ENCODE results near the gene IL1A.

Gene IL1A

GRCh38 chr2:112773556-112773955, 10.7 kb downstream of the IL1A start:
- Histone ChIP-seq H3K36me3 (ENCODE audit: control insufficient read depth, insufficient read depth, low read length) (no peaks in the 10 kb centered on the region), H3K27ac (ENCODE audit: low read depth, low read length, severe bottlenecking) (no peak overlapping the region), H3K9me3 (ENCODE audit: control insufficient read depth, low read length) (no peaks in the 10 kb centered on the region), H3K4me3 (ENCODE audit: extremely low read depth, insufficient read depth, low read length, poor library complexity, severe bottlenecking) (no peak overlapping the region), H3K4me1 (ENCODE audit: control insufficient read depth, insufficient read depth, low read length, poor library complexity, severe bottlenecking) (no peaks in the 10 kb centered on the region)
- WGBS, 2 experiments (ENCODE audit: insufficient coverage in 2 of 2), result no CpG with 5 or more reads among the region's 2 CpGs

- H3K4me1 ChIP-seq (ENCODE audit: control insufficient read depth, insufficient read depth, low read length, poor library complexity, severe bottlenecking), result no peaks in the 10 kb centered on the region
- WGBS, 2 experiments (ENCODE audit: insufficient coverage in 2 of 2), result 100% methylated on average over 1 of the region's 2 CpGs
- H3K4me3 ChIP-seq (ENCODE audit: extremely low read depth, insufficient read depth, low read length, poor library complexity, severe bottlenecking), result no peak overlapping the region
- H3K36me3 ChIP-seq (ENCODE audit: control insufficient read depth, insufficient read depth, low read length), result no peaks in the 10 kb centered on the region
- H3K9me3 ChIP-seq (ENCODE audit: control insufficient read depth, low read length), result no peaks in the 10 kb centered on the region
- no peak overlapping the region for H3K27ac ChIP-seq (ENCODE audit: low read depth, low read length, severe bottlenecking)
Measured at GRCh38 chr2:112772911-112773475, 11.3 kb downstream of the IL1A start.

- Histone ChIP-seq H3K4me1 (ENCODE audit: control insufficient read depth, insufficient read depth, low read length, poor library complexity, severe bottlenecking) (no peaks in the 10 kb centered on the region), H3K36me3 (ENCODE audit: control insufficient read depth, insufficient read depth, low read length) (no peaks in the 10 kb centered on the region), H3K4me3 (ENCODE audit: extremely low read depth, insufficient read depth, low read length, poor library complexity, severe bottlenecking) (no peak overlapping the region), H3K27ac (ENCODE audit: low read depth, low read length, severe bottlenecking) (no peak overlapping the region), H3K9me3 (ENCODE audit: control insufficient read depth, low read length) (no peaks in the 10 kb centered on the region)
- WGBS, 2 experiments (ENCODE audit: insufficient coverage in 2 of 2), result 77 to 91% methylated on average over 1 to 2 of the region's 4 CpGs
Measured at GRCh38 chr2:112772322-112772721, 12.0 kb downstream of the IL1A start.

- WGBS, 2 experiments (ENCODE audit: insufficient coverage in 2 of 2), result 86% methylated on average over 1 of the region's 1 CpG; no CpG with 5 or more reads in 1 of the 2 experiments
- Histone ChIP-seq H3K36me3 (ENCODE audit: control insufficient read depth, insufficient read depth, low read length) (no peaks in the 10 kb centered on the region), H3K9me3 (ENCODE audit: control insufficient read depth, low read length) (no peaks in the 10 kb centered on the region), H3K4me1 (ENCODE audit: control insufficient read depth, insufficient read depth, low read length, poor library complexity, severe bottlenecking) (peaks cover under 1% of the 10 kb centered on the region), H3K27ac (ENCODE audit: low read depth, low read length, severe bottlenecking) (no peak overlapping the region), H3K4me3 (ENCODE audit: extremely low read depth, insufficient read depth, low read length, poor library complexity, severe bottlenecking) (no peak overlapping the region)
Measured at GRCh38 chr2:112768432-112768831, 15.9 kb downstream of the IL1A start.

- H3K4me3 ChIP-seq (ENCODE audit: extremely low read depth, insufficient read depth, low read length, poor library complexity, severe bottlenecking), result no peak overlapping the region
- peaks cover 6% of the 10 kb centered on the region for H3K4me1 ChIP-seq (ENCODE audit: control insufficient read depth, insufficient read depth, low read length, poor library complexity, severe bottlenecking)
- no peaks in the 10 kb centered on the region for H3K36me3 ChIP-seq (ENCODE audit: control insufficient read depth, insufficient read depth, low read length)
- no peaks in the 10 kb centered on the region for H3K9me3 ChIP-seq (ENCODE audit: control insufficient read depth, low read length)
- H3K27ac ChIP-seq (ENCODE audit: low read depth, low read length, severe bottlenecking), result no peak overlapping the region
- 90 to 100% methylated on average over 2 of the region's 6 CpGs for WGBS, 2 experiments (ENCODE audit: insufficient coverage in 2 of 2)
Measured at GRCh38 chr2:112767693-112768330, 16.5 kb downstream of the IL1A start.

- Histone ChIP-seq H3K4me3 (ENCODE audit: extremely low read depth, insufficient read depth, low read length, poor library complexity, severe bottlenecking) (peak overlapping the region; percentile 82), H3K9me3 (ENCODE audit: control insufficient read depth, low read length) (no peaks in the 10 kb centered on the region), H3K36me3 (ENCODE audit: control insufficient read depth, insufficient read depth, low read length) (peaks cover 16% of the 10 kb centered on the region), H3K27ac (ENCODE audit: low read depth, low read length, severe bottlenecking) (no peak overlapping the region), H3K4me1 (ENCODE audit: control insufficient read depth, insufficient read depth, low read length, poor library complexity, severe bottlenecking) (peaks cover 8% of the 10 kb centered on the region)
- WGBS, 2 experiments (ENCODE audit: insufficient coverage in 2 of 2), result 100% methylated on average over 1 of the region's 4 CpGs; no CpG with 5 or more reads in 1 of the 2 experiments
Measured at GRCh38 chr2:112765251-112765650, 19.0 kb downstream of the IL1A start.

- Histone ChIP-seq H3K4me1 (ENCODE audit: control insufficient read depth, insufficient read depth, low read length, poor library complexity, severe bottlenecking) (peaks cover 8% of the 10 kb centered on the region), H3K27ac (ENCODE audit: low read depth, low read length, severe bottlenecking) (peak within 1 kb of the TSS; percentile 30), H3K36me3 (ENCODE audit: control insufficient read depth, insufficient read depth, low read length) (peaks cover 21% of the 10 kb centered on the region), H3K4me3 (ENCODE audit: extremely low read depth, insufficient read depth, low read length, poor library complexity, severe bottlenecking) (peak within 1 kb of the TSS; percentile 82), H3K9me3 (ENCODE audit: control insufficient read depth, low read length) (no peaks in the 10 kb centered on the region)
- 0 to 1% methylated on average over 66 to 75 of the region's 79 CpGs for WGBS, 2 experiments (ENCODE audit: insufficient coverage in 2 of 2)
Measured at GRCh38 chr2:112764071-112765044, 19.9 kb downstream of the IL1A start, which contains the start of gene CKAP2L. Gene CKAP2L (minus strand): TSS chr2:112764609. CDS start chr2:112764598, 11 bp downstream.

- Histone ChIP-seq H3K36me3 (ENCODE audit: control insufficient read depth, insufficient read depth, low read length) (peaks cover 41% of the 10 kb centered on the region), H3K27ac (ENCODE audit: low read depth, low read length, severe bottlenecking) (no peak overlapping the region), H3K4me3 (ENCODE audit: extremely low read depth, insufficient read depth, low read length, poor library complexity, severe bottlenecking) (no peak overlapping the region), H3K4me1 (ENCODE audit: control insufficient read depth, insufficient read depth, low read length, poor library complexity, severe bottlenecking) (peaks cover 8% of the 10 kb centered on the region), H3K9me3 (ENCODE audit: control insufficient read depth, low read length) (no peaks in the 10 kb centered on the region)
- whole genome bisulfite sequencing, 2 experiments (ENCODE audit: insufficient coverage in 2 of 2), result 93 to 97% methylated on average over 4 of the region's 4 CpGs
Measured at GRCh38 chr2:112762276-112762675, 22.0 kb downstream of the IL1A start.

- Histone ChIP-seq H3K4me1 (ENCODE audit: control insufficient read depth, insufficient read depth, low read length, poor library complexity, severe bottlenecking) (peaks cover 8% of the 10 kb centered on the region), H3K4me3 (ENCODE audit: extremely low read depth, insufficient read depth, low read length, poor library complexity, severe bottlenecking) (no peak overlapping the region), H3K36me3 (ENCODE audit: control insufficient read depth, insufficient read depth, low read length) (peaks cover 62% of the 10 kb centered on the region), H3K27ac (ENCODE audit: low read depth, low read length, severe bottlenecking) (no peak overlapping the region), H3K9me3 (ENCODE audit: control insufficient read depth, low read length) (no peaks in the 10 kb centered on the region)
- 100% methylated on average over 1 of the region's 1 CpG; no CpG with 5 or more reads in 1 of the 2 experiments for WGBS, 2 experiments (ENCODE audit: insufficient coverage in 2 of 2)
Measured at GRCh38 chr2:112760149-112760548, 24.1 kb downstream of the IL1A start.

GRCh38 chr2:112758711-112759110, 25.6 kb downstream of the IL1A start:
- H3K36me3 ChIP-seq (ENCODE audit: control insufficient read depth, insufficient read depth, low read length), result peaks cover 77% of the 10 kb centered on the region
- H3K27ac ChIP-seq (ENCODE audit: low read depth, low read length, severe bottlenecking), result no peak overlapping the region
- peaks cover 8% of the 10 kb centered on the region for H3K4me1 ChIP-seq (ENCODE audit: control insufficient read depth, insufficient read depth, low read length, poor library complexity, severe bottlenecking)
- WGBS, 2 experiments (ENCODE audit: insufficient coverage in 2 of 2), result no CpG with 5 or more reads among the region's 2 CpGs
- no peak overlapping the region for H3K4me3 ChIP-seq (ENCODE audit: extremely low read depth, insufficient read depth, low read length, poor library complexity, severe bottlenecking)
- H3K9me3 ChIP-seq (ENCODE audit: control insufficient read depth, low read length), result no peaks in the 10 kb centered on the region
